Upper lobe of left lung (tissue), 6 donors: Measurements from ENCODE around the gene HIVEP3. TPM values are rescaled to one million over a fixed set of nuclear protein-coding genes. Genes with fewer than 3 reads are reported as not detected.

ENCODE experiments used
- ATAC-seq, 2 donors: fragments of 200-7000 bp; cut with Tn5 transposase; one replicate each; pipeline ENCODE4 v1.9.1; 2022; ENCODE audit warnings: mild to moderate bottlenecking in 2 of 2, moderate library complexity in 2 of 2; ENCODE audit not compliant: low FRiP score in 2 of 2
- DNase-seq, 2 donors: peaks; one replicate each; pipeline ENCODE4 v3.0.0-alpha.2; 2019 to 2020
- H3K27ac ChIP-seq, 4 donors: fragments of 200-600 bp; sonication (generic); one replicate each; pipeline ENCODE4 v1.5.1; 2016 to 2019
- H3K27me3 ChIP-seq, 4 donors: fragments of 200-600 bp; sonication (generic); one replicate each; pipeline ENCODE4 v1.5.1; 2017 to 2019
- H3K36me3 ChIP-seq, 4 donors: fragments of 200-600 bp; sonication (generic); one replicate each; pipeline ENCODE4 v1.5.1; 2016 to 2019
- H3K4me1 ChIP-seq, 4 donors: fragments of 200-600 bp; sonication (generic); one replicate each; pipeline ENCODE4 v1.5.1; 2018 to 2019
- H3K4me3 ChIP-seq, 4 donors: fragments of 200-600 bp; sonication (generic); one replicate each; pipeline ENCODE4 v1.5.1; 2017 to 2019; ENCODE audit warnings: mild to moderate bottlenecking in 2 of 4, moderate library complexity in 1 of 4
- H3K9me3 ChIP-seq, 4 donors: fragments of 200-600 bp; sonication (generic); one replicate each; pipeline ENCODE4 v1.5.1; 2018 to 2019
- EP300 ChIP-seq, 4 donors: sonication (generic); formaldehyde crosslinking; IDR thresholded peaks; one replicate each; pipeline ENCODE4 v1.5.1; 2017; ENCODE audit warnings: antibody characterized with exemption in 4 of 4, control low read depth in 2 of 4
- POLR2A ChIP-seq, 4 donors: fragments of 450-650 bp; IDR thresholded peaks; one replicate each; pipeline ENCODE4 v1.5.1; 2016 to 2017; ENCODE audit warnings: antibody characterized with exemption in 4 of 4, mild to moderate bottlenecking in 2 of 4
- POLR2AphosphoS5 ChIP-seq, 2 donors: sonication (generic); formaldehyde crosslinking; IDR thresholded peaks; one replicate each; pipeline ENCODE4 v1.5.1; 2017; ENCODE audit warnings: antibody characterized with exemption in 2 of 2
- WGBS, 2 donors: methylation state at CpG; one replicate each; pipeline ENCODE4 v1.1.5; 2017 to 2018; 5-methylcytosine and 5-hydroxymethylcytosine counted together
- total RNA-seq, 6 donors: library from RNA; depleted of rRNA in 4 of 6; stranded (reverse); fragments of >200 nt in 4 of 6; gene quantifications; one replicate each; pipeline versions ENCODE4 v1.1.0 to v1.2.1, GENCODE V29; 2016 to 2021
- TF ChIP-seq, protein P1 (sequence below), 6 experiments: fragments of 450-650 bp in 4 of 6; fragments of 200-600 bp in 2 of 6; sonication (generic) in 2 of 6; IDR thresholded peaks; one replicate each; pipeline ENCODE4 v1.5.1; 2016 to 2019; ENCODE audit warnings: antibody characterized with exemption in 6 of 6
- donor health status: DM: no; HTN: no; CAD: no; lungs with moderate emphysema.
- donor health status: DM: no; HTN: yes; CAD: no; lungs with severe emphysema.

The HIVEP3 gene
- total RNA-seq, 6 donors from 2014 or later, result 9.7 to 23.0 (median 11.6) TPM

DNA sequence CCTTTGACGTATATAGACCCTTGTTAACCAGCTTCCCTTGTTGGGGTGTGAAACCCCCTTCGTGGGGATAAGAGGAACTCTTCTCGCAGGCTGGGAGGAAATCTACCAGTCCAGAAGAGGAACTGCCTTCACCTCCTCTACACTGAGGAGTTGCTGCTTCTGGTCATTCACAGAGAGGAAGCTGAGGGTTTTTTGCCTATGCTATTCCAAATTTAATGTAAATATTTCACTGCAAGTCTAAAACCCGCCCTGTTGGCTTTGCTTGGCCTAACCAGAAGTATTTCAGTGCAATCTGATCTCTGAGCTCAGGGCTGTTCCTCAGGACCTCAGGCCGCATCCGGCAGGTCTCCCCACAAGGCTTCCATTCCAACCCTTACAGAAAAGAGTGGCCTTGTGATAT lies 150.1 kb downstream of the HIVEP3 start:
- WGBS, 2 donors, result 43 to 54% methylated on average over 6 of the region's 6 CpGs
- ATAC-seq, result peak in 1 of 2 donors; percentile 55
- peak overlapping the region in 3 of 4 donors; percentile 13 to 48 (median 41) for H3K27ac ChIP-seq

DNA sequence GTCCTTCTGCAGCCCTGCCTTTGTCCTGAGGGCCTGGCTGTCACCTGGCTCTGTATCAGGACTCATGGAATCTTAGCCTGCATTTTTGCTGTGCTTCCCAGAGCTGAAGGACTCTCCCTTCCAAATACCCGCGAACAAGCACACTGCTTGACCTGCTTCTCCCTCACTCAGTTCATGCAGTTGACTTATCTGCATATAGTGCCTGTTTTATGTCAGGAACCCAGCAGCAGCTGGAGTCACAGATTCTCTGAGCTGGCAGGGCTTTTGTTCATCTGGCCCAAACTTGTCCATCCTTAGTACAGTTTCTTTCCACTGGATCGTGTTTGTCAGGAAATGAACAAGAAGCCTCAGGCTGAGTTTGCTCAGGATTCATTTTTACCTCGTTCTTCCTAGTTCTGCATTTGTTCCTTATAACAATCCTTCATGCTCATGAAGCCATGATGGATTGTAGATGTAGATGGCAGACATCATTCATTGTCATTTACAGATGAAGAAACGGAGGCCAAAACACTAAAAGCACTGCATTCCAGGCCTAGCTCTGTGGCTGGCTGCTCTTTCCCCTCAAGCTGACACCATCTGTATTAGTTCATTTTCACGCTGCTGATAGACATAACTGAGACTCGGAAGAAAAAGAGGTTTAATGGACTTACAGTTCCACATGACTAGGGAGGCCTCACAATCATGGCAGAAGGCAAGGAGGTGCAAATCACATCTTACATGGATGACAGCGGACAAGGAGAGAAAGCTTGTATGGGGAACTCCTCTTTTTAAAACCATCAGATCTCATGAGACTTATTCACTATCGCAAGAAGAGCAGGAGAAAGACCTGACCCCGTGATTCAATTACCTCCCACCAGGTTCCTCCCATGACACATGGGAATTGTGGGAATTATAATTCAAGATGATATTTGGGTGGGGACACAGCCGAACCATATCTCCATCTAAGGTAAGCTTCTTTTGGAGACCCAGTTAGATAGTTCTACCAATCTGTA lies 150.9 kb downstream of the HIVEP3 start:
- 67 to 75% methylated on average over 11 of the region's 11 CpGs for WGBS, 2 donors
- DNase-seq, result no peak
- Histone ChIP-seq H3K27ac (peak overlapping the region; percentile 13 to 48 (median 40)), H3K4me1 (peaks cover 26 to 53% (median 43%) of the 10 kb centered on the region in 4 donors), H3K9me3 (no peaks in the 10 kb centered on the region), H3K27me3 (no peaks in the 10 kb centered on the region), H3K36me3 (no peaks in the 10 kb centered on the region), H3K4me3 (no peak overlapping the region)
- peak in 1 of 2 donors; percentile 27 for ATAC-seq
- no peak for TF ChIP-seq EP300 (IDR thresholded peaks at IDR 0.05)
- no peak for TF ChIP-seq POLR2A (IDR thresholded peaks at IDR 0.05)
- no peak for TF ChIP-seq POLR2AphosphoS5 (IDR thresholded peaks at IDR 0.05)
- TF ChIP-seq, protein P1, sequence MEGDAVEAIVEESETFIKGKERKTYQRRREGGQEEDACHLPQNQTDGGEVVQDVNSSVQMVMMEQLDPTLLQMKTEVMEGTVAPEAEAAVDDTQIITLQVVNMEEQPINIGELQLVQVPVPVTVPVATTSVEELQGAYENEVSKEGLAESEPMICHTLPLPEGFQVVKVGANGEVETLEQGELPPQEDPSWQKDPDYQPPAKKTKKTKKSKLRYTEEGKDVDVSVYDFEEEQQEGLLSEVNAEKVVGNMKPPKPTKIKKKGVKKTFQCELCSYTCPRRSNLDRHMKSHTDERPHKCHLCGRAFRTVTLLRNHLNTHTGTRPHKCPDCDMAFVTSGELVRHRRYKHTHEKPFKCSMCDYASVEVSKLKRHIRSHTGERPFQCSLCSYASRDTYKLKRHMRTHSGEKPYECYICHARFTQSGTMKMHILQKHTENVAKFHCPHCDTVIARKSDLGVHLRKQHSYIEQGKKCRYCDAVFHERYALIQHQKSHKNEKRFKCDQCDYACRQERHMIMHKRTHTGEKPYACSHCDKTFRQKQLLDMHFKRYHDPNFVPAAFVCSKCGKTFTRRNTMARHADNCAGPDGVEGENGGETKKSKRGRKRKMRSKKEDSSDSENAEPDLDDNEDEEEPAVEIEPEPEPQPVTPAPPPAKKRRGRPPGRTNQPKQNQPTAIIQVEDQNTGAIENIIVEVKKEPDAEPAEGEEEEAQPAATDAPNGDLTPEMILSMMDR (IDR thresholded peaks at IDR 0.05), result no peak

More for the DNA sequence above, 150.1 kb downstream of the HIVEP3 start:
- Histone ChIP-seq H3K4me1 (peaks cover 26 to 61% (median 47%) of the 10 kb centered on the region in 4 donors), H3K36me3 (no peaks in the 10 kb centered on the region), H3K9me3 (no peaks in the 10 kb centered on the region), H3K4me3 (no peak overlapping the region), H3K27me3 (no peaks in the 10 kb centered on the region)
- TF ChIP-seq, protein P1 (IDR thresholded peaks at IDR 0.05), result no peak
- TF ChIP-seq POLR2A (IDR thresholded peaks at IDR 0.05), result no peak
- TF ChIP-seq POLR2AphosphoS5 (IDR thresholded peaks at IDR 0.05), result no peak
- TF ChIP-seq EP300 (IDR thresholded peaks at IDR 0.05), result no peak
- DNase-seq, result no peak

DNA sequence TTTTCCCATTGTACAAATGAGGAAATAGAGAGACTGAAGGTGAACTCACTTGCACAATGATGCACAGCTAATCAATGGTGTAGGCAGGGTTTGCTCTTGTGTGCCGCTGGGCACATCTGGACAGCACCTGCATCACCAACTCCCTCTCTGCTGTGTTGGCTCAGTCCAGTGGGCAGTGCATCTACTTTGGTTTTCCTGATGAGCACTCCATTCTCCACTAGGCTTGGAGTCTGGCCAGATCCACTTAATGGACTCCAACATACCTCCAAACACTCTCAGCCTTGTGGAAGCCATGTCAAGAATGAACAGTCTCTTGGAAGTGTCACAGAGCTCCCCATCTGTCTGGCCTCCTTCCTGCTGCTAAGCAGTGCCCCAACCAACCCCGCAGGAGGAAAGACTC lies 152.2 kb downstream of the HIVEP3 start:
- Histone ChIP-seq H3K9me3 (peaks cover 0 to 5% (median 0%) of the 10 kb centered on the region in 4 donors), H3K4me1 (peaks cover 20 to 42% (median 37%) of the 10 kb centered on the region in 4 donors), H3K27me3 (no peaks in the 10 kb centered on the region), H3K27ac (peak overlapping the region in 2 of 4 donors; percentile 2 to 39), H3K4me3 (no peak overlapping the region), H3K36me3 (no peaks in the 10 kb centered on the region)
- 67 to 83% methylated on average over 1 to 2 of the region's 2 CpGs for WGBS, 2 donors
- DNase-seq (no peak), ATAC-seq (no peak)
- TF ChIP-seq POLR2AphosphoS5 (IDR thresholded peaks at IDR 0.05) (no peak), POLR2A (IDR thresholded peaks at IDR 0.05) (no peak), EP300 (IDR thresholded peaks at IDR 0.05) (no peak)
- TF ChIP-seq, protein P1 (IDR thresholded peaks at IDR 0.05), result no peak

GRCh38 chr1:41766041-41766440 lies 152.7 kb downstream of the HIVEP3 start:
- H3K4me1 ChIP-seq, result peaks cover 15 to 37% (median 33%) of the 10 kb centered on the region in 4 donors
- no peaks in the 10 kb centered on the region for H3K36me3 ChIP-seq
- no peak for DNase-seq
- peaks cover 0 to 5% (median 0%) of the 10 kb centered on the region in 4 donors for H3K9me3 ChIP-seq
- no peak for ATAC-seq
- no peak overlapping the region for H3K4me3 ChIP-seq
- no peak for TF ChIP-seq POLR2AphosphoS5 (IDR thresholded peaks at IDR 0.05)
- TF ChIP-seq, protein P1 (IDR thresholded peaks at IDR 0.05), result no peak
- H3K27me3 ChIP-seq, result no peaks in the 10 kb centered on the region
- H3K27ac ChIP-seq, result no peak overlapping the region
